GM12878 (cell line): Measurements from ENCODE around the gene DZIP1L. TPM values are rescaled to one million over a fixed set of nuclear protein-coding genes. Genes with fewer than 3 reads are reported as not detected.
A peak's percentile ranks its signal among the peaks of the same experiment; 100 is the strongest.

Experiments
- ATAC-seq: fragments of 200-7000 bp; cut with Tn5 transposase; 3 replicates; pipeline ENCODE4 v1.9.1; 2020; ENCODE audit warnings: mild to moderate bottlenecking, moderate library complexity
- BruUV-seq: library from RNA; stranded (reverse); fragments of 400-500 nt; replicated peaks from 2 replicates; lab custom pipeline; 2021; lab: Mats Ljungman, UMichigan
- CTCF ChIA-PET: fragments of 300-600 bp; sonication (Branson Sonifier 250); formaldehyde crosslinking; extraction: SDS; loops from one replicate; lab custom pipeline; 2021; ENCODE audit warnings: inconsistent platforms; lab: Yijun Ruan, JAX
- POLR2A ChIA-PET: fragments of 350-600 bp; formaldehyde crosslinking; extraction: SDS; loops from one replicate; lab custom pipeline; 2021; ENCODE audit warnings: inconsistent platforms; lab: Charles Lee
- RAD21 ChIA-PET: fragments of 300-600 bp; sonication (Branson Sonifier 250); formaldehyde crosslinking; loops from one replicate; lab custom pipeline; 2023; ENCODE audit warnings: antibody characterized with exemption; ENCODE audit not compliant: unreplicated experiment; lab: Charles Lee
- SMC1A ChIA-PET: fragments of 300-600 bp; sonication (Branson Sonifier 250); formaldehyde crosslinking; loops from one replicate; lab custom pipeline; 2023; ENCODE audit not compliant: unreplicated experiment, uncharacterized antibody; lab: Charles Lee
- DNase-seq: peaks from one replicate; pipeline ENCODE4 v3.0.0-alpha.2; 2011; ENCODE audit warnings: low read depth, low spot score
- FAIRE-seq: peaks from 3 replicates; lab custom pipeline; 2011; peaks lifted over from hg19 to GRCh38; lab: Jason Lieb, UNC
- H2AFZ ChIP-seq: 2 replicates; pipeline ENCODE4 v1.6.0; 2011; ENCODE audit warnings: low read depth, low read length, control low read depth; ENCODE audit not compliant: control insufficient read depth
- H3K27ac ChIP-seq: 2 replicates; pipeline ENCODE4 v1.5.1; 2011; ENCODE audit warnings: control low read depth; ENCODE audit not compliant: control insufficient read depth, insufficient read depth
- H3K27me3 ChIP-seq, 2 experiments: replicated peaks in 1 of 2; 2 replicates each; pipeline versions ENCODE4 v1.6.0 to v1.6.1; 2011; ENCODE audit warnings: low read length in 1 of 2; ENCODE audit not compliant: control insufficient read depth in 2 of 2, insufficient read depth in 2 of 2
- H3K36me3 ChIP-seq, 2 experiments: 2 replicates each; pipeline ENCODE4 v1.5.1; 2011; ENCODE audit warnings: low read length in 1 of 2; ENCODE audit not compliant: control insufficient read depth in 2 of 2, insufficient read depth in 2 of 2
- H3K4me1 ChIP-seq: 2 replicates; pipeline ENCODE4 v1.6.1; 2011; ENCODE audit warnings: mild to moderate bottlenecking, low read length, moderate library complexity, mixed read lengths; ENCODE audit not compliant: control insufficient read depth, insufficient read depth
- H3K4me2 ChIP-seq: 2 replicates; pipeline ENCODE4 v1.6.0; 2011; ENCODE audit warnings: control low read depth; ENCODE audit not compliant: control insufficient read depth, insufficient read depth
- H3K4me3 ChIP-seq: fragments of 200-600 bp; sonication (generic); 2 replicates; pipeline ENCODE4 v1.5.1; 2016
- H3K79me2 ChIP-seq: 2 replicates; pipeline ENCODE4 v1.6.0; 2011; ENCODE audit warnings: low read length; ENCODE audit not compliant: control insufficient read depth, insufficient read depth
- H3K9ac ChIP-seq: 2 replicates; pipeline ENCODE4 v1.8.0; 2011; ENCODE audit warnings: low read length, control low read depth, mixed read lengths; ENCODE audit not compliant: control insufficient read depth, insufficient read depth
- H3K9me3 ChIP-seq: replicated peaks from 3 replicates; pipeline ENCODE4 v1.5.1; 2011; ENCODE audit warnings: mild to moderate bottlenecking, low read length; ENCODE audit not compliant: control insufficient read depth, insufficient read depth
- H4K20me1 ChIP-seq: 2 replicates; pipeline ENCODE4 v1.6.0; 2011; ENCODE audit not compliant: control insufficient read depth, insufficient read depth
- CREM ChIP-seq: IDR thresholded peaks from 2 replicates; pipeline ENCODE4 v1.6.1; 2014; ENCODE audit warnings: antibody characterized with exemption, low read depth
- FOS ChIP-seq: IDR thresholded peaks from 3 replicates; pipeline ENCODE4 v1.6.1; 2011; ENCODE audit warnings: borderline replicate concordance; ENCODE audit not compliant: insufficient read length; ENCODE audit errors: extremely low read depth
- GABPA ChIP-seq: IDR thresholded peaks from 2 replicates; pipeline ENCODE4 v1.6.1; 2014; ENCODE audit warnings: antibody characterized with exemption, low read depth, mild to moderate bottlenecking, inconsistent platforms
- JUNB ChIP-seq: IDR thresholded peaks from 2 replicates; pipeline ENCODE4 v1.6.1; 2016; ENCODE audit warnings: antibody characterized with exemption, mild to moderate bottlenecking
- NFYB ChIP-seq: IDR thresholded peaks from 2 replicates; pipeline ENCODE4 v1.6.1; 2011; ENCODE audit warnings: low read depth, mild to moderate bottlenecking, low read length, improper control_type of control experiment, moderate library complexity; ENCODE audit not compliant: insufficient read depth
- SIN3A ChIP-seq: IDR thresholded peaks from 2 replicates; pipeline ENCODE4 v1.6.1; 2012; ENCODE audit warnings: low read depth, low read length, improper control_type of control experiment
- SPI1 ChIP-seq: IDR thresholded peaks from 2 replicates; pipeline ENCODE4 v1.6.1; 2011; ENCODE audit warnings: low read depth, mild to moderate bottlenecking, low read length, moderate library complexity, borderline replicate concordance; ENCODE audit not compliant: insufficient read depth
- TCF7 ChIP-seq: IDR thresholded peaks from 2 replicates; pipeline ENCODE4 v1.6.1; 2014; ENCODE audit warnings: antibody characterized with exemption, borderline replicate concordance
- ZBTB40 ChIP-seq: fragments of 450-650 bp; IDR thresholded peaks from 2 replicates; pipeline ENCODE4 v1.6.1; 2016; ENCODE audit warnings: mild to moderate bottlenecking, moderate library complexity, borderline replicate concordance
- WGBS: methylation state at CpG from one replicate; pipeline ENCODE4 v1.1.6; 2016; ENCODE audit warnings: low lambda C conversion rate; ENCODE audit not compliant: insufficient replicate concordance, insufficient coverage; ENCODE audit errors: missing lambda C conversion rate; 5-methylcytosine and 5-hydroxymethylcytosine counted together
- in situ Hi-C: fragments of 300-500 bp; cut with MboI; formaldehyde crosslinking; loops from 9 replicates; pipeline ENCODE4 v1.14.3; 2018; ENCODE audit warnings: mixed read lengths
- intact Hi-C: fragments of 100-400 bp; cut with micrococcal nuclease; formaldehyde crosslinking; loops from one replicate; pipeline ENCODE4 v1.14.2; 2022; ENCODE audit not compliant: unreplicated experiment
- polyA plus RNA-seq, 11 experiments: library from polyadenylated mRNA; depleted of rRNA in 4 of 11; unstranded in 6 of 11; stranded (reverse) in 5 of 11; fragments of >200 nt; fragmentation: Nextera tagmentation in 4 of 11; fragmentation: Illumina TruSeq in 1 of 11; extraction: Ambion mirVana in 4 of 11; extraction: Trizol in 1 of 11; gene quantifications; 1 replicate in 1 of 11; 2 replicates in 10 of 11; pipeline versions ENCODE4 v1.2.1 to v1.2.3, GENCODE V29; 2011 to 2016; ENCODE audit warnings: inconsistent platforms in 2 of 11, missing spikeins in 2 of 11, low read depth in 1 of 11
- total RNA-seq, 4 experiments: library from RNA; depleted of rRNA in 3 of 4; stranded (reverse); fragments of >200 nt in 3 of 4; fragmentation: Illumina TruSeq in 1 of 4; extraction: Trizol in 1 of 4; gene quantifications; 2 replicates each; pipeline versions ENCODE4 v1.2.1 to v1.2.3, GENCODE V29; 2013 to 2021

DZIP1L gene
- total and polyA plus RNA-seq, 10 of the 15 experiments (the other 5 are each of a cell fraction or from before 2014, with no cell fraction given) = not detected

GRCh38 chr3:138016065-138016464 is 99.3 kb downstream of the DZIP1L start:
- SMC1A ChIA-PET = interaction anchor here (1.0 to 3.4 kb wide), 7 partner anchors 10 to 45 kb away, joined by 3 to 24 read pairs (median 6); no protein-coding TSS in a partner anchor
- WGBS = 50% methylated on average over 2 of the region's 2 CpGs
- Histone ChIP-seq H4K20me1 (no peaks in the 10 kb centered on the region), H3K4me1 (no peaks in the 10 kb centered on the region), H3K36me3 (no peaks in the 10 kb centered on the region), H3K9ac (no peak overlapping the region), H3K4me2 (no peak overlapping the region), H3K27me3 (no peaks in the 10 kb centered on the region), H3K4me3 (no peak overlapping the region), H3K27ac (no peak overlapping the region), H3K9me3 (no peaks in the 10 kb centered on the region; the same call in 2 of the 3 replicates), H2AFZ (no peak overlapping the region; the same call in 1 of the 2 replicates), H3K79me2 (no peaks in the 10 kb centered on the region)
- RAD21 ChIA-PET = interaction anchor here (1.0 to 1.5 kb wide), 4 partner anchors 11 to 27 kb away, joined by 3 to 6 read pairs (median 3); no protein-coding TSS in a partner anchor
- CTCF ChIA-PET = interaction anchor here (1.4 to 1.5 kb wide), 2 partner anchors 12 to 27 kb away, joined by 3 to 5 read pairs; no protein-coding TSS in a partner anchor
- in situ Hi-C loops = no loop called here
- BruUV-seq = no TSS peak
- POLR2A ChIA-PET = interaction anchor here (1.5 kb wide), 1 partner anchor 19 kb away, joined by 7 read pairs; no protein-coding TSS in a partner anchor
- intact Hi-C loops = no loop called here
- FAIRE-seq (no peak), ATAC-seq (no peak), DNase-seq (no peak)
- TF ChIP-seq NFYB (no peak), SPI1 (peak; percentile 61; the same call in 1 of the 2 replicates)

GRCh38 chr3:138012526-138012925 is 102.9 kb downstream of the DZIP1L start:
- Histone ChIP-seq H3K36me3 (no peaks in the 10 kb centered on the region), H2AFZ (no peak overlapping the region), H4K20me1 (no peaks in the 10 kb centered on the region), H3K27ac (no peak overlapping the region), H3K4me1 (no peaks in the 10 kb centered on the region), H3K4me3 (no peak overlapping the region), H3K27me3 (no peaks in the 10 kb centered on the region), H3K79me2 (no peaks in the 10 kb centered on the region), H3K9me3 (no peaks in the 10 kb centered on the region; the same call in 2 of the 3 replicates), H3K4me2 (no peak overlapping the region), H3K9ac (no peak overlapping the region)
- CTCF ChIA-PET = no interaction called here
- ATAC-seq = no peak
- no TSS peak for BruUV-seq
- no peak for FAIRE-seq
- POLR2A ChIA-PET = no interaction called here
- in situ Hi-C loops = no loop called here
- RAD21 ChIA-PET = no interaction called here
- intact Hi-C loops = no loop called here
- WGBS = 91% methylated on average over 4 of the region's 4 CpGs
- no peak for DNase-seq
- SMC1A ChIA-PET = interaction anchor here (1.3 kb wide), 1 partner anchor 15 kb away, joined by 5 read pairs; no protein-coding TSS in a partner anchor
- TF ChIP-seq TCF7 (no peak), SIN3A (no peak), JUNB (no peak), ZBTB40 (no peak), FOS (no peak), GABPA (no peak), CREM (no peak)
